Measurements from ENCODE around the gene AMIGO2. TPM values are rescaled to one million over a fixed set of nuclear protein-coding genes. Genes with fewer than 3 reads are reported as not detected.

Gene AMIGO2
- total RNA-seq, 2 donors from 2014 or later: 1.7 to 9.6 TPM

- intact Hi-C loops (cut with DNase I, micrococcal nuclease): no loop called here
- DNase-seq (no peak), ATAC-seq (no peak)
Observed at GRCh38 chr12:47102406-47102805, 22.6 kb upstream of the AMIGO2 start.

DNA sequence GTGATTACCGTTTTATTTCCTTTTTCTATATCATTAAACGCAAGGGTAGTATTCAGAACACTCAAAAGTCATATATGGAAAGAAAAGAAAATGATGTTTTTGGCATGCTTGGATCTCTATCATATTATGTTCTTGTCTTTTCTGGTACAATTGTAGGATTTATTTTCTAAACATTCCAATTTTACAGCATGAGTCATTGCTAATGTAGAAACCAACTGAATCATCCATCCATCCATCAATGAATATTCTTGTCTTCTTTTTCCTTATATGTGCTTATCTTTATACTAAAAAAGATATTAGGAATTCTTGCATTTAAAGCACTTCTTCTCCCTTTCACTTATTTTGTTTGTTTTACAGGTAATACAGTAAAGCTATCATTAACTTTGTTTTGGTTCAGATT is 20.4 kb upstream of the AMIGO2 start:
- ATAC-seq (no peak), DNase-seq (no peak)
- intact Hi-C loops (cut with DNase I, micrococcal nuclease): no loop called here

DNA sequence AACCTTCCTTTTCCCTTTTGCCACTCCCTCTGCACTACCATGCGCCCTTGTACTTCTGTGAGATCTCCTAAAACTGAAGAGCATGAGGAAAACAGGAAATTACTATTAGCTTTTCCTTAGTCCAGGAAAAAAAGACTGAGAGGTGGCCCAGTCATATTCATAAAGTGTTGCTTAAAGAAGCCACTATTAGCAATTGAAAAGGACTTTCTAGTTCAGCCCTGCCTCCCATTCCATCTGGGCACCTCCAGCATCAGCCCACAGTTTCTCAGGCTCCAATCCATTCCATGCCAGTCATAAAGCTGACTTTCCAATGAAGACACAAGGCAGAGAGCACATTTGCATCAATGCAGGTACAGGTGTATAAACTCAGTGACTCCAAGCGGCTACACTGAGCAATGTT is 19.9 kb upstream of the AMIGO2 start:
- intact Hi-C loops (cut with DNase I, micrococcal nuclease): no loop called here
- ATAC-seq: no peak
- DNase-seq: no peak

GRCh38 chr12:47098099-47098498 is 18.3 kb upstream of the AMIGO2 start:
- intact Hi-C loops (cut with DNase I, micrococcal nuclease): no loop called here
- ATAC-seq (no peak), DNase-seq (no peak)

- ATAC-seq (peak; percentile 78), DNase-seq (no peak)
- intact Hi-C loops (cut with DNase I, micrococcal nuclease): no loop called here
Observed at GRCh38 chr12:47097276-47097896, 17.6 kb upstream of the AMIGO2 start.

DNA sequence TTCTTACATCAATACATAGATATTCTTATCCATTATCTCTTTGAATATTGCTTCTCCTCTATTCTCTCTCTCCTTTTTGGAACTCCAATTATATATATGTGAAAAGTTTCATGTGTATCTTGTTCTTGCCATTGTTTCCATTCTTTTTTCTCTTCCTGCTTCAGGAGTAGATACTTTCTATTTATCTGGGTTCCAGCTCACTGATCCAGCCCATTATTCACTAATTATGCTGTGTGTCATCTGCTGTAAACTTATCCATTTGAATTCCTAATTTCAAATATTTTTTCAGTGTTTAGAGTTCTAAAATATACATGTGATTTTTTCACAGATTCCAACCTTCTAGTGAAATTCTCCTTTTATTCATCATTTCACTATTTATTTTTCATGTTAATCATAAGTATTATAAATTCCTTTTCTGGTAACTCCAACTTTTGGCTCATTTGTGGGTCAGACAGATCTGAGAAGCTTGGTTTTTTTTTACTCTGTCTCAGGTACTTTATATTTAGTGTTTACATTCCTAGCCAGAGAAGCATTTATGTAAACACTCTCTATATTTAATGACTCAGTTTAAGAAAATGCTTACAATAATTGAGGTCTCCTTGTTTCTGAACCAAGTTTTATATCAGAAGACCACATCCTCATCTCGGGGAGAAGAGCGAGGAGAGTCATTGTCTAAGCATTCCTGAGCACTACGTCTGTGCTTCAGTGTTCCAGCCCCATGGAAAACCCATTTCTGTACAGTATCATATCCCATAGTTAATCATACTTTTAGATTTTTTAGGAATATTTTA is 15.9 kb upstream of the AMIGO2 start:
- intact Hi-C loops (cut with DNase I, micrococcal nuclease): no loop called here
- DNase-seq: no peak
- ATAC-seq: no peak

DNA sequence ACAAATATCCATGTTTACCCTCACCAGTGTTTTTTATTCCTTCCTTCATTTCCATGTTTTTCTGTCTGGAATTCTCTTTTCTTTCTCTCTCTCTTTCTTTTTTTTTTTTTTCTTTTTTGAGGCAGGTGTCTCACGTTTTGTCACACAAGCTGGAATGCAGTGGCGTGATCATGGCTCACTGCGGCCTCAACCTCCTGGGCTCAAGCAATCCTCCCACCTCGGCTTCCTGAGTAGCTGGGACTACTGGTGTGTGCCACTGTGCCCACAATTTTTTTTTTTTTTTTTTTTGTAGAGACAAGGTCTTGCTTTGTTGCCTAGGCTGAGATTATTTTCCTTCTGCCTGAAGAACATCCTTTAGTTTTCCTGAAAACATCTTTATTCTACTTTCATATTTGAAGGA is 15.0 kb upstream of the AMIGO2 start:
- ATAC-seq (no peak), DNase-seq (no peak)
- intact Hi-C loops (cut with DNase I, micrococcal nuclease): no loop called here

GRCh38 chr12:47091009-47091408 is 11.2 kb upstream of the AMIGO2 start:
- intact Hi-C loops (cut with DNase I, micrococcal nuclease): no loop called here
- DNase-seq (no peak), ATAC-seq (no peak)

- intact Hi-C loops (cut with DNase I, micrococcal nuclease): no loop called here
- ATAC-seq (peak; percentile 91), DNase-seq (peak in 1 of 2 donors; percentile 50)
Observed at GRCh38 chr12:47088021-47088944, 8.5 kb upstream of the AMIGO2 start.

- ATAC-seq (no peak), DNase-seq (no peak)
- intact Hi-C loops (cut with DNase I, micrococcal nuclease): no loop called here
Observed at GRCh38 chr12:47087088-47087688, 7.4 kb upstream of the AMIGO2 start.

GRCh38 chr12:47085815-47086252 is 6.1 kb upstream of the AMIGO2 start:
- no peak for DNase-seq
- intact Hi-C loops (cut with DNase I, micrococcal nuclease): no loop called here
- peak; percentile 43 for ATAC-seq

DNA sequence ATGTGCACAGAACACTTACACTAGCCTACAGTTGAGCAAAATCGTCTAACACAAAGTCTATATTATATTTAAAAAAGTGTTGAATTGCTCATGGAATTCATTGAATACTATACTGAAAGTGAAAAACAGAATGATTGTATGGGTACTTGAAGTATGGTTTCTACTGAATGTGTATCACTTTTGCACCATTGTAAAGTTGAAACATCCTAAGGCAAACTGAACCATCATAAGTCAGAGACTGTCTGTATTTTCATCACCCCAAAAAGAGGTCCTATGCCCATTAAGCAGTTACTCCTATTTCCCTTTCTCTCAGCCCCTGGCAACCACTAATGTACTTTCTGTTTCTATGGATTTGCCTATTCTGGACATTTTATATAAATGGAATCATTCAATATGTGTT is 4.4 kb upstream of the AMIGO2 start:
- intact Hi-C loops (cut with DNase I, micrococcal nuclease): no loop called here
- no peak for ATAC-seq
- DNase-seq: no peak

DNA sequence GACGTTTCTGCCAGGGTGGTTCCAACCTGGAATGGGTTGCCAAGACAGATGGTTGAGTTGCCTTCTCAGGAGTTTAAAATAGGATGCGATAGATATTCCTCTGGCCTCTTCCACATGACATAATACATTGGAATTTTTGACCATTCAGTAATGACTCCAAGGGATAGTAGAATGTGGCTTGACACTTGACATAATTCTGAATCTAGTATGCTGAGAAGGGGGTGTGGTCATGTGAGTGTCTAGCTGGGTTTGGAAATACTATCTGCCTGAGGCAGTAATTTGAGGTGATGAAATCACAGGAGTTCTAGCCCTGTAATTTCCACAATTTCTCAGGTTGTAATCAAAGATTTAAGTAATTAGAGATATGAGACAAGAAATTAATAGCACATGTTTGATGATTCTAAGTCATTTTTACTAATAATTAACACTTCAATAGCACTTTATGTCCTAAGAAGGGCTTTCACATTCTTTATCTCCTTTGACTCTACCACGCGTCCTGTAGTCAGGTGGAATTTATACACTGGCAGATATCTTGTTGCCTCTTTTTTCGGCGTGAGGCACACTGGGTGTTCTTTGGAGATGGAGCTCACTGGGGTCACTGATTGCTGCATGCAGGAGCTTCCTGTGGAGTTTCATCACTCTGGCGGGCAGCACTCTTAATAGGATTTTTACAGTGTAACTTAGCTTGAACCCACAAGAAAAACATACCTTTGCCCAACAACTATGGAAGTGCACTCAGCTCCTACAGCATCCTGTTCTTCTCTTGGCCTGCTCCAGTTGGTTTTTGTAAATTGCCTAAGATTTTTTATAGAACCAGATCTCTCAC is 3.2 kb upstream of the AMIGO2 start:
- DNase-seq (no peak), ATAC-seq (no peak)
- intact Hi-C loops (cut with DNase I, micrococcal nuclease): no loop called here

DNA sequence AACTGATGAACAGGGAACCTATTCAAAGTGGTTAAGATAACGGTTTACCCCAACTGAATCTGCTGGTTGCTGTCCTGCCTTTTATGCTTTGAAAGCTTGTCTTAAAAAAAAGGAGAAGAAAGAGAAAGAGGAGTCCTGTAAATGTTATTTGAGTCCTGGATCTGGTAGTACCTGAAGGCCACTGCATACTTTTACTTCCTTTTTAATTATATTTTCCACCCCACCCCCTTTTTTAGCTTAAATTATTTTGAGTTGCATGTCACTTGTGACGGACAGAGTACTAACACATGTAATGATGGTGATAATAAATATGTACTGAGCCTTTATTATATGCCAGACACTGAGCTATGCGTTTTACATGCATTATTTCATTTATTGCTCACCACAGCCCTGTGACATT is 2.5 kb upstream of the AMIGO2 start:
- intact Hi-C loops (cut with DNase I, micrococcal nuclease): no loop called here
- ATAC-seq: no peak

DNA sequence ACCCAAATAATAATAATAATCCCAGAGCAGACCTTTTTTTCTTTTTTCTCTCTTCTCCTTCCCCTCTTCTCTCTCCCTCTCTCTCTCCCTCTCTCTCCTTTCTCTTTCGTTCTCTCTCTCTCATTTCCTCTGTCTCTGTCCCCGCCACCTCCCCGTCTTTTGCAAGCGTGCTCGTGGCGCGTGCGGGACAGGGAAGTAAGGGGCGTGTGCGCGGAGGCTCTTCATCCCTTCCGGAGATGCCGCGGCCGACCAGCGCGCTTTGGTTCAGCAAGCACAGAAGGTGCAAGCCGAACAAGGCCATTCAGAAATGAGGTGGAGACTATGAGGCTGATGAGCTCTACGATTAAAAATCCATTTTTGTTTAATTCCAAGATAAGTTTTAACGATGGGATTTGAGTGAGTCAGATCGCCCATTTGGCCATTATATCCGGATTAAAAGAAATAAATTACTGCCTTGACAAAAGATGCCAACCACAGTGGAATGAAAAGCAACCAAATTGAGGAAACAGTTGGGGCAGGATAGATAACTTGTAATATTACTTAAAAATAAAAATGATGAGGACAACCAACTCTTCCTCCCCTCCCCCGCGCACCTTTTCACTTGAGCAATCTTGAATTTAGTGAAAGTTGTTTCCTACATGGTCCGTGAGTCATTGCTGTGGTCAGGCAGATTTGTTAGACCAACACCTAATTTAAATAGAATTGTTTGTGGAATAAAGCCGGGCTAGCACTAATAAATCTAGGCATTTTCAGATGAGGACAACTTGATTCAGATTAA is 1.2 kb upstream of the AMIGO2 start:
- peak; percentile 49 for ATAC-seq
- intact Hi-C loops (cut with DNase I, micrococcal nuclease): no loop called here

More for the DNA sequence above, 2.5 kb upstream of the AMIGO2 start:
- DNase-seq: no peak

GRCh38 chr12:47079981-47080724 is 394 bp upstream of the AMIGO2 start:
- ATAC-seq: peak; percentile 57
- intact Hi-C loops (cut with DNase I, micrococcal nuclease): no loop called here
- peak; percentile 45 to 53 for DNase-seq

More for the DNA sequence above, 1.2 kb upstream of the AMIGO2 start:
- peak; percentile 56 to 65 for DNase-seq
